Measurements from ENCODE around the gene ADNP2. TPM values are rescaled to one million over a fixed set of nuclear protein-coding genes. Genes with fewer than 3 reads are reported as not detected.

ADNP2 gene
- total and polyA plus RNA-seq, 2 of the 4 experiments (the other 2 are of a cell fraction): 5.6 to 18.3 TPM

- DNase-seq (no peak), ATAC-seq (ENCODE audit: low read depth) (no peak)
- POLR2A ChIA-PET (ENCODE audit: unreplicated experiment): no interaction called here
These were observed 26.1 kb downstream of the ADNP2 start for GRCh38 chr18:80135136-80135535.

More at GRCh38 chr18:80135136-80135535, 26.1 kb downstream of the ADNP2 start:
- no peaks in the 10 kb centered on the region for H3K9me3 ChIP-seq (ENCODE audit: control insufficient read depth, insufficient read depth, low read length)
- peaks cover 50 to 58% of the 10 kb centered on the region in 2 experiments for H3K79me1 ChIP-seq (ENCODE audit: low read depth in 1 of 2, low read length in 2 of 2)
- peaks cover 42% of the 10 kb centered on the region for H3K36me3 ChIP-seq (ENCODE audit: control insufficient read depth, insufficient read depth, low read length)
- in situ Hi-C loops (cut with MboI; ENCODE audit: low sequenced_read_pairs): no loop called here
- dilution Hi-C loops (cut with HindIII; ENCODE audit: low sequenced_read_pairs, unreplicated experiment): no loop called here
- no peak overlapping the region for H3K9ac ChIP-seq (ENCODE audit: low read depth, low read length)
- H3K27me3 ChIP-seq (ENCODE audit: control insufficient read depth, insufficient read depth, low read length): no peaks in the 10 kb centered on the region
- no peak overlapping the region for H2AFZ ChIP-seq (replicated peaks; ENCODE audit: low read length, poor library complexity)
- H3K27ac ChIP-seq (ENCODE audit: insufficient read depth, low read length): no peak overlapping the region
- no peak overlapping the region for H4K5ac ChIP-seq (ENCODE audit: low read depth, low read length)
- H3K23ac ChIP-seq (ENCODE audit: low read depth, low read length): no peak overlapping the region
- WGBS, 2 experiments (ENCODE audit: extremely low coverage in 2 of 2, insufficient read length in 1 of 2): no CpG with 5 or more reads among the region's 1 CpG
- peaks cover 5% of the 10 kb centered on the region; the same call in 1 of the 2 replicates for H4K20me1 ChIP-seq (ENCODE audit: insufficient read depth, low read length)
- CTCF ChIA-PET: no interaction called here
- no peak overlapping the region for H4K91ac ChIP-seq (ENCODE audit: insufficient read depth, low read depth, low read length)
- H3K4me2 ChIP-seq (ENCODE audit: low read depth, low read length): no peak overlapping the region
- H2BK5ac ChIP-seq (ENCODE audit: low read depth, low read length, poor library complexity, severe bottlenecking): no peak overlapping the region
- peaks cover 12% of the 10 kb centered on the region; the same call in 1 of the 2 replicates for H3K9me1 ChIP-seq (ENCODE audit: insufficient read depth, low read length)
- no peak overlapping the region for H2BK120ac ChIP-seq (ENCODE audit: low read depth, low read length)
- H3K4ac ChIP-seq (ENCODE audit: low read depth, low read length): no peak overlapping the region
- H2BK20ac ChIP-seq (ENCODE audit: low read depth, low read length): no peak overlapping the region
- intact Hi-C loops (cut with micrococcal nuclease): no loop called here
- H2AK5ac ChIP-seq (ENCODE audit: low read depth, low read length): no peak overlapping the region
- H3K4me3 ChIP-seq (ENCODE audit: insufficient read depth, low read depth, low read length): no peak overlapping the region
- no peak overlapping the region for H2AK9ac ChIP-seq (replicated peaks; ENCODE audit: low read depth, low read length, poor library complexity)
- H3K56ac ChIP-seq (ENCODE audit: extremely low read depth, insufficient read depth, low read length): no peak overlapping the region
- no peak overlapping the region for H4K8ac ChIP-seq (ENCODE audit: low read depth in 2 of 2, low read length in 2 of 2)
- H3K4me1 ChIP-seq (ENCODE audit: control insufficient read depth, insufficient read depth, low read length): peaks cover 2% of the 10 kb centered on the region; the same call in 1 of the 2 replicates
- TF ChIP-seq RFX5 (IDR thresholded peaks at IDR 0.05; ENCODE audit: low read depth, low read length): no peak
- no peak for TF ChIP-seq MAFK (IDR thresholded peaks at IDR 0.05; ENCODE audit: low read depth, low read length)
- TF ChIP-seq RCOR1 (IDR thresholded peaks at IDR 0.05; ENCODE audit: insufficient replicate concordance, low read length): no peak
- TF ChIP-seq, protein P1, sequence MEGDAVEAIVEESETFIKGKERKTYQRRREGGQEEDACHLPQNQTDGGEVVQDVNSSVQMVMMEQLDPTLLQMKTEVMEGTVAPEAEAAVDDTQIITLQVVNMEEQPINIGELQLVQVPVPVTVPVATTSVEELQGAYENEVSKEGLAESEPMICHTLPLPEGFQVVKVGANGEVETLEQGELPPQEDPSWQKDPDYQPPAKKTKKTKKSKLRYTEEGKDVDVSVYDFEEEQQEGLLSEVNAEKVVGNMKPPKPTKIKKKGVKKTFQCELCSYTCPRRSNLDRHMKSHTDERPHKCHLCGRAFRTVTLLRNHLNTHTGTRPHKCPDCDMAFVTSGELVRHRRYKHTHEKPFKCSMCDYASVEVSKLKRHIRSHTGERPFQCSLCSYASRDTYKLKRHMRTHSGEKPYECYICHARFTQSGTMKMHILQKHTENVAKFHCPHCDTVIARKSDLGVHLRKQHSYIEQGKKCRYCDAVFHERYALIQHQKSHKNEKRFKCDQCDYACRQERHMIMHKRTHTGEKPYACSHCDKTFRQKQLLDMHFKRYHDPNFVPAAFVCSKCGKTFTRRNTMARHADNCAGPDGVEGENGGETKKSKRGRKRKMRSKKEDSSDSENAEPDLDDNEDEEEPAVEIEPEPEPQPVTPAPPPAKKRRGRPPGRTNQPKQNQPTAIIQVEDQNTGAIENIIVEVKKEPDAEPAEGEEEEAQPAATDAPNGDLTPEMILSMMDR (conservative IDR thresholded peaks at IDR 0.05; ENCODE audit: low read depth, low read length): no peak
- no peak overlapping the region for H3K18ac ChIP-seq (ENCODE audit: low read depth, low read length)
- no peak overlapping the region for H2BK15ac ChIP-seq (ENCODE audit: low read depth, low read length)
- no peak overlapping the region for H3K14ac ChIP-seq (replicated peaks; ENCODE audit: low read depth, low read length)
- BruUV-seq (replicated peaks): no TSS peak

Data from IMR-90 (cell line).